CD14-positive monocyte (primary cell): ENCODE data around the gene CTNNA3. TPM values are rescaled to one million over a fixed set of nuclear protein-coding genes. Genes with fewer than 3 reads are reported as not detected.

Source experiments
- DNase-seq, 3 donors: peaks; one replicate each; pipeline ENCODE4 v3.0.0-alpha.2; 2011 to 2022
- H2AFZ ChIP-seq: 2 replicates; pipeline ENCODE4 v1.6.0; 2012; ENCODE audit warnings: mild to moderate bottlenecking, low read depth, low read length, inconsistent platforms; ENCODE audit not compliant: insufficient read depth, poor library complexity, severe bottlenecking
- H3K27ac ChIP-seq, 2 donors: 1 replicate in 1 of 2; 2 replicates in 1 of 2; pipeline ENCODE4 v1.5.1; 2012 to 2013; ENCODE audit warnings: low read length in 2 of 2, control low read depth in 1 of 2, inconsistent platforms in 1 of 2, low read depth in 1 of 2, mild to moderate bottlenecking in 1 of 2
- H3K27me3 ChIP-seq, 2 donors: one replicate each; pipeline versions ENCODE4 v1.6.0 to v1.6.1; 2011 to 2013; ENCODE audit warnings: low read length in 2 of 2; ENCODE audit not compliant: control insufficient read depth in 2 of 2, insufficient read depth in 2 of 2
- H3K36me3 ChIP-seq, 2 donors: replicated peaks in 1 of 2; 1 replicate in 1 of 2; 2 replicates in 1 of 2; pipeline versions ENCODE4 v1.5.1 to v1.6.1; 2012 to 2013; ENCODE audit warnings: low read length in 2 of 2, control low read depth in 1 of 2, inconsistent platforms in 1 of 2, mild to moderate bottlenecking in 1 of 2; ENCODE audit not compliant: insufficient read depth in 2 of 2, control insufficient read depth in 1 of 2
- H3K4me1 ChIP-seq, 2 donors: 1 replicate in 1 of 2; 2 replicates in 1 of 2; pipeline versions ENCODE4 v1.5.1 to v1.6.1; 2012 to 2013; ENCODE audit warnings: low read length in 2 of 2, control low read depth in 1 of 2, inconsistent platforms in 1 of 2, mild to moderate bottlenecking in 1 of 2, moderate library complexity in 1 of 2; ENCODE audit not compliant: insufficient read depth in 2 of 2, control insufficient read depth in 1 of 2
- H3K4me2 ChIP-seq: replicated peaks from 2 replicates; pipeline ENCODE3; 2012; ENCODE audit warnings: low read length, moderate library complexity, mild to moderate bottlenecking; ENCODE audit not compliant: poor library complexity, severe bottlenecking; ENCODE audit errors: extremely low read depth
- H3K4me3 ChIP-seq, 3 experiments: fragments of 200-600 bp in 1 of 3; sonication (generic) in 1 of 3; replicated peaks in 1 of 3; 1 replicate in 2 of 3; 2 replicates in 1 of 3; pipeline ENCODE4 v1.5.1; 2011 to 2013; ENCODE audit warnings: low read length in 3 of 3, mild to moderate bottlenecking in 3 of 3, control low read depth in 2 of 3, low read depth in 2 of 3, inconsistent platforms in 1 of 3, moderate library complexity in 1 of 3
- H3K79me2 ChIP-seq: 2 replicates; pipeline ENCODE4 v1.6.0; 2012; ENCODE audit warnings: mild to moderate bottlenecking, control low read depth, inconsistent platforms, low read length, moderate library complexity; ENCODE audit not compliant: insufficient read depth
- H3K9ac ChIP-seq: 2 replicates; pipeline ENCODE4 v1.6.0; 2017; ENCODE audit warnings: low read length, mild to moderate bottlenecking; ENCODE audit not compliant: insufficient read depth, poor library complexity, severe bottlenecking
- H3K9me3 ChIP-seq, 2 donors: replicated peaks in 1 of 2; 1 replicate in 1 of 2; 2 replicates in 1 of 2; pipeline versions ENCODE4 v1.5.1 to v1.6.1; 2012 to 2013; ENCODE audit warnings: low read length in 2 of 2, control low read depth in 1 of 2; ENCODE audit not compliant: control insufficient read depth in 1 of 2, insufficient read depth in 1 of 2
- H4K20me1 ChIP-seq: 2 replicates; pipeline ENCODE4 v1.6.0; 2012; ENCODE audit warnings: mild to moderate bottlenecking, low read length, control low read depth, moderate library complexity; ENCODE audit not compliant: insufficient read depth
- H3K27ac Mint-ChIP-seq, 7 donors: one replicate each; pipeline ENCODE4 v1.8.0; 2020; ENCODE audit warnings: mild to moderate bottlenecking in 7 of 7, mixed read lengths in 7 of 7, moderate library complexity in 6 of 7, inconsistent platforms in 2 of 7
- H3K27me3 Mint-ChIP-seq, 3 donors: one replicate each; pipeline ENCODE4 v1.8.0; 2021 to 2022; ENCODE audit warnings: low read depth in 3 of 3, mild to moderate bottlenecking in 3 of 3, mixed read lengths in 3 of 3, moderate library complexity in 3 of 3, inconsistent platforms in 1 of 3
- H3K36me3 Mint-ChIP-seq, 2 donors: one replicate each; pipeline ENCODE4 v1.8.0; 2020; ENCODE audit warnings: mixed read lengths in 2 of 2, inconsistent platforms in 1 of 2, mild to moderate bottlenecking in 1 of 2
- H3K4me1 Mint-ChIP-seq: one replicate; pipeline ENCODE4 v1.8.0; 2020; ENCODE audit warnings: mild to moderate bottlenecking, mixed read lengths
- H3K4me3 Mint-ChIP-seq, 2 donors: one replicate each; pipeline ENCODE4 v1.8.0; 2020; ENCODE audit warnings: mild to moderate bottlenecking in 2 of 2, mixed read lengths in 2 of 2, moderate library complexity in 1 of 2
- H3K9me3 Mint-ChIP-seq, 7 donors: one replicate each; pipeline ENCODE4 v1.8.0; 2020 to 2022; ENCODE audit warnings: mixed read lengths in 7 of 7, mild to moderate bottlenecking in 6 of 7, moderate library complexity in 6 of 7, inconsistent platforms in 2 of 7
- WGBS: methylation state at CpG from one replicate; pipeline ENCODE4 v1.1.5; 2013; ENCODE audit warnings: missing lambda C conversion rate; ENCODE audit not compliant: insufficient coverage; 5-methylcytosine and 5-hydroxymethylcytosine counted together
- intact Hi-C, 2 donors: fragments of 100-400 bp; cut with micrococcal nuclease; formaldehyde crosslinking; loops; one replicate each; pipeline versions ENCODE4 v1.15.0 to v1.15.1; 2023
- polyA plus RNA-seq, 3 donors: library from polyadenylated mRNA; depleted of rRNA in 1 of 3; unstranded in 2 of 3; stranded (reverse) in 1 of 3; fragments of 300-500 nt in 2 of 3; fragments of >200 nt in 1 of 3; fragmentation: Illumina TruSeq in 2 of 3; gene quantifications; 1 replicate in 2 of 3; 2 replicates in 1 of 3; pipeline ENCODE4 v1.2.3, GENCODE V29; 2012 to 2021
- TF ChIP-seq, protein P1 (sequence below): fragments of 200-600 bp; IDR thresholded peaks from one replicate; pipeline ENCODE4 v1.8.0; 2022; ENCODE audit warnings: antibody characterized with exemption, mild to moderate bottlenecking

The CTNNA3 gene
- polyA plus RNA-seq, 3 donors: not detected

DNA sequence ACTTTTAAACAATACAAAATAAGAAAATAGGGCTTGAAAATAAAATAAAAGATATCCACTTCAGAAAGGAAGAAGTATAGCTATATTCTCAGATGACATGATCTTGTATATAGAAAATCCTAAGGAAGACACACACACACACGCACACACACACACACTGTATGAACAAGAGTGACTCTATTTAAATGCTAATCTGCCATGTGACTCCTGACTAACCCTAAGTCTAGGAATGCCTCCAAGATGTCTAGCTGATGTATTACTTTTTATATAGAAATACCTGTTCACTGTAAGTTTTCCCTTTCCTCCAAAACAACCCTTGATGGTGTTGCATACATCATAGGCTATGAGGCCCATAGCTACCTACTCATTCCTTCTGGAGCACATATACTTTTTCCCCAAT, 943.3 kb downstream of the CTNNA3 start:
- H2AFZ ChIP-seq: no peak overlapping the region
- no peak overlapping the region for H3K27ac ChIP-seq
- H3K9me3 ChIP-seq: no peaks in the 10 kb centered on the region
- H3K36me3 ChIP-seq: no peaks in the 10 kb centered on the region
- Mint-ChIP-seq H3K27ac (no peak overlapping the region), H3K9me3 (peaks cover 0 to 8% (median 0%) of the 10 kb centered on the region in 7 donors), H3K4me3 (no peak overlapping the region), H3K4me1 (no peaks in the 10 kb centered on the region), H3K36me3 (no peaks in the 10 kb centered on the region), H3K27me3 (no peaks in the 10 kb centered on the region)
- no CpG with 5 or more reads among the region's 1 CpG for WGBS
- intact Hi-C loops: no loop called here
- no peaks in the 10 kb centered on the region for H4K20me1 ChIP-seq
- no peaks in the 10 kb centered on the region for H3K27me3 ChIP-seq
- H3K9ac ChIP-seq: no peak overlapping the region
- no peak overlapping the region for H3K4me3 ChIP-seq
- TF ChIP-seq, protein P1, sequence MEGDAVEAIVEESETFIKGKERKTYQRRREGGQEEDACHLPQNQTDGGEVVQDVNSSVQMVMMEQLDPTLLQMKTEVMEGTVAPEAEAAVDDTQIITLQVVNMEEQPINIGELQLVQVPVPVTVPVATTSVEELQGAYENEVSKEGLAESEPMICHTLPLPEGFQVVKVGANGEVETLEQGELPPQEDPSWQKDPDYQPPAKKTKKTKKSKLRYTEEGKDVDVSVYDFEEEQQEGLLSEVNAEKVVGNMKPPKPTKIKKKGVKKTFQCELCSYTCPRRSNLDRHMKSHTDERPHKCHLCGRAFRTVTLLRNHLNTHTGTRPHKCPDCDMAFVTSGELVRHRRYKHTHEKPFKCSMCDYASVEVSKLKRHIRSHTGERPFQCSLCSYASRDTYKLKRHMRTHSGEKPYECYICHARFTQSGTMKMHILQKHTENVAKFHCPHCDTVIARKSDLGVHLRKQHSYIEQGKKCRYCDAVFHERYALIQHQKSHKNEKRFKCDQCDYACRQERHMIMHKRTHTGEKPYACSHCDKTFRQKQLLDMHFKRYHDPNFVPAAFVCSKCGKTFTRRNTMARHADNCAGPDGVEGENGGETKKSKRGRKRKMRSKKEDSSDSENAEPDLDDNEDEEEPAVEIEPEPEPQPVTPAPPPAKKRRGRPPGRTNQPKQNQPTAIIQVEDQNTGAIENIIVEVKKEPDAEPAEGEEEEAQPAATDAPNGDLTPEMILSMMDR: no peak
- no peak for DNase-seq
- no peaks in the 10 kb centered on the region for H3K4me1 ChIP-seq
- no peak overlapping the region for H3K4me2 ChIP-seq
- H3K79me2 ChIP-seq: no peaks in the 10 kb centered on the region

DNA sequence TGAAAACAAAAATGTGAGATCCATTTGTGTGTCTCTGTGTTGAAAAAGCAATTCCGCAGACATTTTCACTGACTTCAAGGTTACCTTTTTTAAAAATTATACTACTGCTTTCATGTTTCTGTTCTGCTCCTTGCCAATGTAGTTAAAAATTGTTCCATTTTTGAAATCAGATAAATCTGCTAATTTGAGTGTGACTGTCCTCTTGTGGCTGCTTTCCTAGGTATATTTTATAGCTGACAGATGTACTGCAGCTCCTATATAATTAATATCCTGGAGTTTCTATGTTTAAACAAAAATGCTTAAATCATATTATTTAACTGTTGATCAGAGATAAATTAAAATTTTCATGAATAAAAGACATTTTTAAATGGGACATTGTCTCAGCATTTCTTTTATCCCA, 947.8 kb downstream of the CTNNA3 start:
- Histone ChIP-seq H3K36me3 (no peaks in the 10 kb centered on the region), H4K20me1 (no peaks in the 10 kb centered on the region), H3K4me1 (no peaks in the 10 kb centered on the region), H3K27me3 (no peaks in the 10 kb centered on the region), H3K9me3 (no peaks in the 10 kb centered on the region), H2AFZ (no peak overlapping the region), H3K79me2 (no peaks in the 10 kb centered on the region), H3K9ac (no peak overlapping the region), H3K27ac (no peak overlapping the region), H3K4me2 (no peak overlapping the region), H3K4me3 (no peak overlapping the region)
- Mint-ChIP-seq H3K9me3 (peaks cover 0 to 10% (median 0%) of the 10 kb centered on the region in 7 donors), H3K27ac (no peak overlapping the region), H3K4me1 (no peaks in the 10 kb centered on the region), H3K27me3 (no peaks in the 10 kb centered on the region), H3K36me3 (no peaks in the 10 kb centered on the region), H3K4me3 (no peak overlapping the region)
- TF ChIP-seq, protein P1: no peak
- no CpG with 5 or more reads among the region's 1 CpG for WGBS
- DNase-seq: no peak
- intact Hi-C loops: no loop called here
